ENCODE data around the gene PFDN2. TPM values are rescaled to one million over a fixed set of nuclear protein-coding genes. Genes with fewer than 3 reads are reported as not detected.

The PFDN2 gene, protein sequence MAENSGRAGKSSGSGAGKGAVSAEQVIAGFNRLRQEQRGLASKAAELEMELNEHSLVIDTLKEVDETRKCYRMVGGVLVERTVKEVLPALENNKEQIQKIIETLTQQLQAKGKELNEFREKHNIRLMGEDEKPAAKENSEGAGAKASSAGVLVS
- total RNA-seq (2014; rRNA removed; shearing (Covaris generic)) = 46.8 and 60.6 TPM in 2 replicates

- Histone ChIP-seq H3K4me3 (ENCODE audit: insufficient read depth, low read depth, low read length) (peak within 1 kb of the TSS; percentile 91), H3K27me3 (ENCODE audit: control insufficient read depth, insufficient read depth, low read length) (no peaks in the 10 kb centered on the region), H3K36me3 (replicated peaks; ENCODE audit: control insufficient read depth, insufficient read depth, low read length) (peaks cover 27% of the 10 kb centered on the region)
- DNase-seq = peak; percentile 96
Observed at GRCh38 chr1:161117759-161118581, at the start of gene PFDN2, which contains the start of gene NIT1. PFDN2 (minus strand) TSS chr1:161118037; CDS start chr1:161118026, 11 bp downstream. NIT1 (plus strand) TSS chr1:161118105; CDS start chr1:161118177, 72 bp downstream.

- Histone ChIP-seq H3K4me3 (ENCODE audit: insufficient read depth, low read depth, low read length) (peak overlapping the region; percentile 93), H3K27me3 (ENCODE audit: control insufficient read depth, insufficient read depth, low read length) (peaks cover 2% of the 10 kb centered on the region; the same call in 1 of the 2 replicates), H3K36me3 (replicated peaks; ENCODE audit: control insufficient read depth, insufficient read depth, low read length) (peaks cover 26% of the 10 kb centered on the region)
- peak; percentile 79 for DNase-seq
Observed at GRCh38 chr1:161166669-161167548, 49.1 kb upstream of the PFDN2 start.

DNA sequence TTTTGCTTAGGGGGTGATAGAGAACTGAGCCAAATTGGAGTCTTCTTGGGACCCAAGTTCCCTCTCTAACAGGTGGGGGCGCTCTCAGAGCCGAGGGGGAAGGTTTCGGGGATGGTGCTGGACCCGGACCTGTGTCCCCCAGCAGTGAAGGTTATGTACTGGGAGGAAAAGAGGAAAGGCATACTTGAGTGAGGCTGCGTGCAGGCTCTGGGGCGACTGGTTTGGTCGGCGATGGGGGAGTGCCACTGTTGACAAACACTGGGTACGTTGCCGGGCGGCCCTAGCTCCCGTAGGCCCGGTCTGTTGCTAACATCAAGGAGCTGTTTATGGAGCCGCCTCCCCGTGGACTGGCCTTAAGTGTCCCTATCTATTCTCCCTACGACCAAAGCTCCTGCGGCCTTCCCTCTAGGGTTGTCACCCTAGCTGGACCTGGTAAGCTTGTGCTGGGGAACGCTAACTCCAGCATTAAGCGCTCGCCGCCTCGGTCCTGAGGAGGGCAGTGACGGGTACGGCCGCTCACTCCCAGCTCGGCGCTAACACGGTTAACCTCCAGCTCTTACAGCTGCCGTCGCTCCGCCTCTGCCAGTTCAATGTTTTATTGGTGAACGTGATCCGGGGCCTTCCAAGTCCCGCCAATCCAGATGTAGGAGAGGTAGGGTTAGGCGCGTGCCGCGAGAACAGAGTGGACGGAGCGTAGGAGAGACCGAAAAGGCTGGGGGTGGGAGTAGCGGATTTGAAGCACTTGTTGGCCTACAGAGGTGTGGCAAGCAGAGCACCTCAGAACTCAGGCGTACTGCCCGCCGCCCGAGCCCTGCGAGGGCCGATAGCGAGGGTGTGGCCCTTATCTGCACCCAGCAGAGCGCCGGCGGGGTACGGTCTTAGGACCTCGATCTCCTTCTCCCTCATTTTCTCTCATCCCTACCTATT lies 48.2 kb upstream of the PFDN2 start, which contains the start of gene PPOX:
PPOX (plus strand) TSS at position 685 of the 927 bp plus-strand sequence. CDS start 422 bp downstream, outside the sequence.
- Histone ChIP-seq H3K27me3 (ENCODE audit: control insufficient read depth, insufficient read depth, low read length) (peaks cover 2% of the 10 kb centered on the region; the same call in 1 of the 2 replicates), H3K4me3 (ENCODE audit: insufficient read depth, low read depth, low read length) (peak within 1 kb of the TSS; percentile 93), H3K36me3 (replicated peaks; ENCODE audit: control insufficient read depth, insufficient read depth, low read length) (peaks cover 26% of the 10 kb centered on the region)
- peak; percentile 95 for DNase-seq

DNA sequence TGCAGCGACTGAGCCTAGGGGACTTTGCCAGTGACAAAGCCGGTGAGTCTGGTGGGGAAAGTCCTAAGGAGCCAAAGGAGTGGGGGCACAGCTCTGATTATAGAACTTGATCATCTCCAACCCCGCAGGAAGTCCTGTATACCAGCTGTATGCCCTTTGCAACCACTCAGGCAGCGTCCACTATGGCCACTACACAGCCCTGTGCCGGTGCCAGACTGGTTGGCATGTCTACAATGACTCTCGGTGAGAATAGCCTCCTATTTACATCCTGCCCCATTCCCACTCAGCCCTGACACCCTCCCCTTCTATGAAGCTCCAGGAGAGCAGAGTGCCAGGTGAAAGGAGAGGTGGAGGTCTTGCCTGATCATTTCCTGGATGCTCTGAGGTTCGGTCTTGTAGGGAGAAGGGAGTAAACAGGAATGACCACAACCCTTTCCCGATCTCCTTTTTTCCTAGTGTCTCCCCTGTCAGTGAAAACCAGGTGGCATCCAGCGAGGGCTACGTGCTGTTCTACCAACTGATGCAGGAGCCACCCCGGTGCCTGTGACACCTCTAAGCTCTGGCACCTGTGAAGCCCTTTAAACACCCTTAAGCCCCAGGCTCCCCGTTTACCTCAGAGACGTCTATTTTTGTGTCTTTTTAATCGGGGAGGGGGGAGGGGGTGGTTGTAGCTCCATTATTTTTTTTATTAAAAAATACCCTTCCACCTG lies 47.2 kb upstream of the PFDN2 start:
- no peak for DNase-seq
- Histone ChIP-seq H3K36me3 (replicated peaks; ENCODE audit: control insufficient read depth, insufficient read depth, low read length) (peaks cover 21% of the 10 kb centered on the region), H3K27me3 (ENCODE audit: control insufficient read depth, insufficient read depth, low read length) (peaks cover 2% of the 10 kb centered on the region; the same call in 1 of the 2 replicates), H3K4me3 (ENCODE audit: insufficient read depth, low read depth, low read length) (peak overlapping the region; percentile 93; the same call in 1 of the 2 replicates)

- peaks cover 17% of the 10 kb centered on the region for H3K36me3 ChIP-seq (replicated peaks; ENCODE audit: control insufficient read depth, insufficient read depth, low read length)
- no peak overlapping the region for H3K4me3 ChIP-seq (ENCODE audit: insufficient read depth, low read depth, low read length)
- no peak for DNase-seq
- H3K27me3 ChIP-seq (ENCODE audit: control insufficient read depth, insufficient read depth, low read length) = peaks cover 2% of the 10 kb centered on the region; the same call in 1 of the 2 replicates
Observed at GRCh38 chr1:161163793-161164192, 46.0 kb upstream of the PFDN2 start.

DNA sequence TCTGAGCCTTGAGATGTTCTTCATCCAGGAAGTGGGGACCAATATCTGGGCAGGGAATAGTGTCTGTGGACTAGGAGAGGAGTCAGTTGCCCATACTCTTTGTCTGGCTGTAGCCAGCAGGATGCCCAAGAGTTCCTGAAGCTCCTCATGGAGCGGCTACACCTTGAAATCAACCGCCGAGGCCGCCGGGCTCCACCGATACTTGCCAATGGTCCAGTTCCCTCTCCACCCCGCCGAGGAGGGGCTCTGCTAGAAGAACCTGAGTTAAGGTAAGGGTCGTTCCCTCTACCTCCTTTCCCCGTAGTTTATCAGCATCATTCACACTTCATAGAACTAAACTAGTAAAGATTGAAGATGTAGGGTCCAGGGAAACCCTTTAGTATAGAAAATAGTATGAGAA lies 45.0 kb upstream of the PFDN2 start:
- DNase-seq = no peak
- Histone ChIP-seq H3K36me3 (replicated peaks; ENCODE audit: control insufficient read depth, insufficient read depth, low read length) (peaks cover 17% of the 10 kb centered on the region), H3K27me3 (ENCODE audit: control insufficient read depth, insufficient read depth, low read length) (peaks cover 2% of the 10 kb centered on the region; the same call in 1 of the 2 replicates), H3K4me3 (ENCODE audit: insufficient read depth, low read depth, low read length) (no peak overlapping the region)

GRCh38 chr1:161162052-161162451 lies 44.2 kb upstream of the PFDN2 start:
- Histone ChIP-seq H3K27me3 (ENCODE audit: control insufficient read depth, insufficient read depth, low read length) (no peaks in the 10 kb centered on the region), H3K4me3 (ENCODE audit: insufficient read depth, low read depth, low read length) (no peak overlapping the region), H3K36me3 (replicated peaks; ENCODE audit: control insufficient read depth, insufficient read depth, low read length) (peaks cover 17% of the 10 kb centered on the region)
- no peak for DNase-seq

DNA sequence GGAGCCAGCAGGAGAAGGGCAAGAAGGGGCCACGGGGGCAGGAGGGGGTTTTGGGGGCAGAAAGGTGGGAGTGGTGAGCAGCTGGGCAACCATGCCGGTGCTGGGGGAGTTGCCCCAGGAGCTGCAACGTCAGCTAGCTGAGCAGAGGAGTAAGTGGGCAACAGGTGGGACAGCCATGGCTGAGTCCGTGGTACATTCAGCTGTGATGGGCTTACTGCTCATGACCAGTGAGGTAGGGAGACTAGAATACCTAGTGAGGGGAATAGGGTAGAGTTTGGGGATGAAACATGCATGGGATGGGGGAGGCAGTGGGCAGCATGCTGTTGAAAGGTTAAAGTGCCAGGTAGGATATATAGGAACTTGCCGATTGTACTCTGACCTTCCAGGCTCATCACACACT lies 43.8 kb upstream of the PFDN2 start:
- H3K27me3 ChIP-seq (ENCODE audit: control insufficient read depth, insufficient read depth, low read length) = no peaks in the 10 kb centered on the region
- peaks cover 17% of the 10 kb centered on the region for H3K36me3 ChIP-seq (replicated peaks; ENCODE audit: control insufficient read depth, insufficient read depth, low read length)
- DNase-seq = no peak
- H3K4me3 ChIP-seq (ENCODE audit: insufficient read depth, low read depth, low read length) = no peak overlapping the region

- peaks cover 17% of the 10 kb centered on the region for H3K36me3 ChIP-seq (replicated peaks; ENCODE audit: control insufficient read depth, insufficient read depth, low read length)
- DNase-seq = no peak
- no peaks in the 10 kb centered on the region for H3K27me3 ChIP-seq (ENCODE audit: control insufficient read depth, insufficient read depth, low read length)
- no peak overlapping the region for H3K4me3 ChIP-seq (ENCODE audit: insufficient read depth, low read depth, low read length)
Observed at GRCh38 chr1:161160671-161161145, 42.9 kb upstream of the PFDN2 start.

- peak overlapping the region; percentile 91 for H3K4me3 ChIP-seq (ENCODE audit: insufficient read depth, low read depth, low read length)
- H3K27me3 ChIP-seq (ENCODE audit: control insufficient read depth, insufficient read depth, low read length) = no peaks in the 10 kb centered on the region
- DNase-seq = no peak
- peaks cover 16% of the 10 kb centered on the region for H3K36me3 ChIP-seq (replicated peaks; ENCODE audit: control insufficient read depth, insufficient read depth, low read length)
Observed at GRCh38 chr1:161159913-161160243, 42.0 kb upstream of the PFDN2 start.

- DNase-seq = peak; percentile 98
- peaks cover 12% of the 10 kb centered on the region for H3K36me3 ChIP-seq (replicated peaks; ENCODE audit: control insufficient read depth, insufficient read depth, low read length)
Observed at GRCh38 chr1:161159087-161159912, 41.5 kb upstream of the PFDN2 start, which contains the start of gene USP21. USP21 (plus strand) TSS chr1:161159500; CDS start chr1:161160641, 1,141 bp downstream.

DNA sequence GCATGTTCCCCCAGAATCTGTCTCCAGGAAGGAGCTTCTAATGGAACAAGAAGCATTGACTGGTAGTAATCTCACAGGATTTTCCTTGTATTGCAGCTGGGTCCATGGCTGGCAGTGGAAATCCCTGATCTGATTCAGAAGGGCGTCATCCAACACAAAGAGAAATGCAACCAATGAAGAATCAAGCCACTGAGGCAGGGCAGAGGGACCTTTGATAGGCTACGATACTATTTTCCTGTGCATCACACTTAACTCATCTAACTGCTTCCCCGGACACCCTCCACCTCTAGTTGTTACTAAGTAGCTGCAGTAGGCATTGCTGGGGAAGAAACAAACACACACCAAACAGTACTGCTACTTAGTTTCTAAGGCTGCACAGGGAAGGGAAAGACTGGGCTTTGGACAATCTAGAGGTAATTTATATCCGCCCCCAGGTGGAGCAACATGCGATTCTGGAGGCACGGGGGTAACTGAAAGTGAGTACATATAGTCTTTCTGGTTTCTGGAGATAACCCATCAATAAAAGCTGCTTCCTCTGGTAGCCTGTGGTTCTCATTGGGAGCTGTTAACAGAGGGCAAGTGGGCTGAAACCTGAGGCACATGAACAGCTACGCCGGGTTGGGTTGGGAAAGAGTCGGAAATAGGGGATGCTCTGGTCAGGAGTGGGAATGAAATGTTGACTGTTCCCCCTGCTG lies 40.6 kb upstream of the PFDN2 start:
- no peak for DNase-seq
- Histone ChIP-seq H3K4me3 (ENCODE audit: insufficient read depth, low read depth, low read length) (peak overlapping the region; percentile 91), H3K36me3 (replicated peaks; ENCODE audit: control insufficient read depth, insufficient read depth, low read length) (peaks cover 9% of the 10 kb centered on the region), H3K27me3 (ENCODE audit: control insufficient read depth, insufficient read depth, low read length) (no peaks in the 10 kb centered on the region)

More at GRCh38 chr1:161159087-161159912, 41.5 kb upstream of the PFDN2 start, which contains the start of gene USP21:
- no peaks in the 10 kb centered on the region for H3K27me3 ChIP-seq (ENCODE audit: control insufficient read depth, insufficient read depth, low read length)
- H3K4me3 ChIP-seq (ENCODE audit: insufficient read depth, low read depth, low read length) = peak within 1 kb of the TSS; percentile 91

All from H7 (cell line).